AG09319 (cell line): ENCODE results near the gene LYRM4.

Experiments used
- DNase-seq: peaks from one replicate; pipeline ENCODE4 v3.0.0-alpha.2; 2010; ENCODE audit warnings: low read depth; ENCODE audit errors: extremely low read depth
- TF ChIP-seq, protein P1 (sequence below): IDR thresholded peaks from 2 replicates; pipeline ENCODE4 v1.5.1; 2011; ENCODE audit warnings: low read depth, mild to moderate bottlenecking, inconsistent platforms, low read length, moderate library complexity

The LYRM4 gene

DNA sequence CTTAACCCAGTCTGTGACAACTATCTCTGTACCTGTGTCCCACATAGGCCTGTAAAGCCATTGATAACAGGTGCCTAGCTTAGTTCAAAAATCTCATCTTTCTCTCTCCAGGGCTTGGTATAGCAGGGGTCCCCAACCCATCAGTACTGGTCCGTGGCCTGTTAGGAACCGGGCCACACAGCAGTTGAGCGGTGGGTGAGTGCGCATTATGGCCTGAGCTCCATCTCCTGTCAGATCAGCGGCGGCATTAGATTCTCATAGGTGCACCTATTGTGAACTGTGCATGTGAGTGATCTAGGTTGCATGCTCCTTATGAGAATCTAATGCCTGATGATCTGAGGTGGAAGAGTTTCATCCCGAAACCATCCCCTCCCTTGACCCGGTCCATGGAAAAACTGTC, 3.4 kb downstream of the LYRM4 start:
- no peak for DNase-seq
- TF ChIP-seq, protein P1, sequence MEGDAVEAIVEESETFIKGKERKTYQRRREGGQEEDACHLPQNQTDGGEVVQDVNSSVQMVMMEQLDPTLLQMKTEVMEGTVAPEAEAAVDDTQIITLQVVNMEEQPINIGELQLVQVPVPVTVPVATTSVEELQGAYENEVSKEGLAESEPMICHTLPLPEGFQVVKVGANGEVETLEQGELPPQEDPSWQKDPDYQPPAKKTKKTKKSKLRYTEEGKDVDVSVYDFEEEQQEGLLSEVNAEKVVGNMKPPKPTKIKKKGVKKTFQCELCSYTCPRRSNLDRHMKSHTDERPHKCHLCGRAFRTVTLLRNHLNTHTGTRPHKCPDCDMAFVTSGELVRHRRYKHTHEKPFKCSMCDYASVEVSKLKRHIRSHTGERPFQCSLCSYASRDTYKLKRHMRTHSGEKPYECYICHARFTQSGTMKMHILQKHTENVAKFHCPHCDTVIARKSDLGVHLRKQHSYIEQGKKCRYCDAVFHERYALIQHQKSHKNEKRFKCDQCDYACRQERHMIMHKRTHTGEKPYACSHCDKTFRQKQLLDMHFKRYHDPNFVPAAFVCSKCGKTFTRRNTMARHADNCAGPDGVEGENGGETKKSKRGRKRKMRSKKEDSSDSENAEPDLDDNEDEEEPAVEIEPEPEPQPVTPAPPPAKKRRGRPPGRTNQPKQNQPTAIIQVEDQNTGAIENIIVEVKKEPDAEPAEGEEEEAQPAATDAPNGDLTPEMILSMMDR: no peak

DNA sequence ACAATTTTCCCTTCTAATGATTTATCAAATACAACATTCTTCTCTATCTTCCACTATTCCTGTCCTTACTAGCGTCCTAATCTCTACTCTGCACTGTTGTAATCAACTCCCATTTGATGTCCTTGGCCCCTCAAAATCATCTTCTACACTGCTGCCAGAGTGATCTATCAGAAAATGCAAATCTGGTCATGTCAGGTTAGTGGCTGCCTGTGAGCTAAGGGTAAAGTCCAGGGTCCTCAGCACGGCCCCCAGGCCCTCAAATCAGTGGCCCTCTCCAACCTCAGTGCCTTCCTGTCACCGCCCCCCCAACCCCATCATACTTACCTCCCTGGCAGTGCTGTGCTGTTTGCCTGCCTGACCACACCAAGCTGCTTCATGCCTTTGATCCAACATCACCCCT, 3.8 kb downstream of the LYRM4 start:
- no peak for DNase-seq
- TF ChIP-seq, protein P1: no peak

DNA sequence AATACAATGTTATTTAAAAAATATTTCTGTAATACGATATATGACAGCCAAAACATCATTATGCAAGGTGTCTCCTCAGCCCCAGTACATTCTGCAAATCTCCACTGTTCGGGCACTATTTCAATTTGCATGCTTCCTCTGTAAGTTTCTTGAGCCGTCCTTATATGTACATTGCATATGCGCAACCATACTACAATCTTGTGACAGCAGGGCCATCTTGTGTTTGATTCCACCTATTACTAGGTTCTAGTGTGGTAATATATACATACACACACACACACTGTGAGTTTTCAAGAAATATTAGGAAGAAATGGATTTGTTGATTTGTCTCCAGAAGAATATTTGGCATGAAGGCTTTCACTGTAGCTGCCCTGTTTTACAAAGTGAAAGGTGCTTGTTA, 9.8 kb downstream of the LYRM4 start:
- TF ChIP-seq, protein P1: no peak
- no peak for DNase-seq

DNA sequence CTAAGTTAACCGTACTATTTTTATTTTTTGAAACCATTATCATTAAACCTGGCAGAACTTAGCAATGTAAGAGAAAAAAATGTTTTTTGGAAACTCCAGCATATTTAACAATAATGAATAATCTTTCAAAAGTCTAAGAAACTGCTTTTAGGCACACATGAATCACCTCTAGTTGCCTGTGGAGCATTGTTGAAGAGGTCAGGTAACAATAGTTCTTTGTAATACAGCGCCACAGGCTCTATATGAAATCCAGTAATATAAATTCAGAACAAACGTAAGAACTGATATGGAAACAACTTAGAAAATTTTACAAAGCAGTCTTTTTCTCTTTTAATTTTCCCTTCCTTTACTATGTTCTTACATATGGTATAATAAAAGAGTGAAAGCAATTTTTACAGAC, 10.3 kb downstream of the LYRM4 start:
- TF ChIP-seq, protein P1: no peak
- no peak for DNase-seq

DNA sequence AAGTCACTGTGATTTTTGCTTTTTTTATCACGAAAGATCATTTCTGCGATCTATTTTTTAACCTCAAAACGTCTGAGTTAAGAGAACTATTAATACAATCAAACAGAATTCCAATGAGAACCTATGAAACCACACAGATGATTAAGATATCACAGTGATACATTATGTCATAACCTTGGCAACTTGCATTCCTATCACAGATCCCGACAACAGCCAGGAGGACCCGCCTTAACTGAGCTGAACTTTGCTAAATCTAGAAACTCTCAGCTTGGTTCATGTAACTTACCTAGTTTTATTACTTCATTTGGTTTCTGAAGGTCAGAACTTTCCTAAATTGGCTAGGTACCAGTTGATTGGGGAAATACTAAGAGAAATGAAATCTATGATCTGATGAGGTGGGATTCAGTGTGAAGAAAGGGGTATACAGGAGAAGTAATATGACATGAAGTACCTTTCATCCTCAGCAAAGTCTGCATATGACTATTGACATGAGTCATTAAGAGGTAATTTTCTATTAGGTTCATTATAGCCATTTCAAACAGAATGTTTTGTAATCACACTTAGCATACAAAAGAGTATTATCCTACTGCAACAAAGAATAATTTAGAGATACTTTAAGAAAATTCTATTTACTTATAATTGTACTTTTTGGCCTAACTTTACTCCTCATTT, 11.2 kb downstream of the LYRM4 start:
- TF ChIP-seq, protein P1: no peak

DNA sequence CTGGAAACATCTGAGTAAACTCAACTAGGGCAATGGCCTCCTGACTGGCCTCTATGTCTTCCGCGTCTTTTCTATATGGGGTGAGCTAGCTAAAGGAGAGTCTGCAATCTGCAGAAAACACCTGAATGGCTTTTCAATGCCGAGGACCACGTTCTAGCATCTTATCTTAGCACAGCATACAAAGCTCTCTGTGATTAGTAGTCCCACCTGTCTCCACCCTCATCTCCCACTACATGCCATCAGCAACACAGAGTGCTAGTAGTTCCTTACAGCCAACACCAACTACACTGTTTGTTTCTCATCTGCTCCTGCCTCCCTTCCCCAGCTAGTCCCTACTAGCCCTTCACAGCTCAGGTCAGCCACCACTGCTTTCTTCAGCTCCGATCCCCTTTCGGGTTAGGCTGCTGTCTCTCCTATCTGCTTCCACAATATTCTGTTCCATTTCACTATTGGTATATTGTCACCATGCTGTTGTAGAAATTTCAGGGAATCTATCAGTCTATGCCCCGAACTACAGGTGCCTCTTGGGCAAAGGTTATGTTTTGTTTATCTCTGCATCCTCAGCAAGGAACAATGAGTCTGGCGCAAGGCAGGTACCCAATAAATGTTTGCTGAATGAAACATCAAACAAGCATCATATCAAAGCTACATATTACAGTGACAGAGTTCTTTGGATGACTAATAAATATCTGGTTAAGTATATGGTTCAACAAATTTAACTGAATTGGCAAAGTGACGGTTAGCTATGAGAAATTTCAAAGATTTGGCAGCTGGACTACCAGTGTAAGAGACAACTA, 12.2 kb downstream of the LYRM4 start:
- no peak for DNase-seq

More for the DNA sequence above, 11.2 kb downstream of the LYRM4 start:
- DNase-seq: no peak

DNA sequence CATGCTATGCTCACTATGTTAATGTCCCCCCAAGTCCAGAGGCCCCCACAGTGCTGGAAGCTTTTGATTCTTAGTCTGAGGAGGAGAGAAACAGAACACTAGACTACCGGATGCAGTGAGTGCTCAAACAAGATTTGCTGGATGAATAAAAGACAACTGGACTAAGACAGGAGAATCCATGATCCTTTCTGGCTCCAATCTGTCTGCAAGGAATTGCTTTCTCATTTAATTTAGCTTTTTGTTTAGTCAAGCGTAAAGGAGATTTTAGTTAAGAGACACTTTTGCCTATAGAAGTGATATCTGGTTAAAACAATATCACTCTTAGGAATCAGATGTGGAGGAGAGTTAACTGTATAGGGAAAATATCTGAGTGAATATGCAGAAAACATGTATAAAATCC, 13.5 kb downstream of the LYRM4 start:
- DNase-seq: no peak
- TF ChIP-seq, protein P1: no peak

More for the DNA sequence above, 12.2 kb downstream of the LYRM4 start:
- TF ChIP-seq, protein P1: no peak
